Measurements from ENCODE around the gene FNDC3B. TPM values are rescaled to one million over a fixed set of nuclear protein-coding genes. Genes with fewer than 3 reads are reported as not detected.

The FNDC3B gene
- total and polyA plus RNA-seq, 4 donors, result 13.3 to 175 (median 100) TPM

- H3K4me1 ChIP-seq (ENCODE audit: control insufficient read depth in 5 of 5, insufficient read depth in 5 of 5, low read length in 5 of 5), result peaks cover 0 to 42% (median 24%) of the 10 kb centered on the region in 5 donors
- H3K9me3 ChIP-seq (ENCODE audit: control insufficient read depth in 4 of 4, insufficient read depth in 3 of 4, low read length in 3 of 4), result no peaks in the 10 kb centered on the region
- DNase-seq (no peak), ATAC-seq (ENCODE audit: insufficient read depth, low FRiP score) (no peak)
- no peak overlapping the region for H3K27ac ChIP-seq (ENCODE audit: low read depth in 1 of 2, low read length in 1 of 2)
- TF ChIP-seq CTCF (IDR thresholded peaks at IDR 0.05; ENCODE audit: control extremely low read depth, extremely low read depth), result no peak
- peaks cover 0 to 15% (median 5%) of the 10 kb centered on the region in 4 donors for H3K36me3 ChIP-seq (ENCODE audit: control insufficient read depth in 4 of 4, insufficient read depth in 4 of 4, low read length in 4 of 4)
- WGBS, 2 donors, result 80 to 88% methylated on average over 5 of the region's 5 CpGs
- no peaks in the 10 kb centered on the region for H3K27me3 ChIP-seq (ENCODE audit: control insufficient read depth in 3 of 3, insufficient read depth in 3 of 3, low read length in 2 of 3)
- no peak overlapping the region for H3K9ac ChIP-seq (ENCODE audit: insufficient read depth in 1 of 2, low read length in 2 of 2)
- no peak overlapping the region for H3K4me3 ChIP-seq
Measured at GRCh38 chr3:172124271-172124670, 84.9 kb downstream of the FNDC3B start.

- peaks cover 0 to 9% (median 5%) of the 10 kb centered on the region in 4 donors for H3K36me3 ChIP-seq (ENCODE audit: control insufficient read depth in 4 of 4, insufficient read depth in 4 of 4, low read length in 4 of 4)
- peak overlapping the region; percentile 63 to 72 for H3K27ac ChIP-seq (ENCODE audit: low read depth in 1 of 2, low read length in 1 of 2)
- DNase-seq (no peak), ATAC-seq (ENCODE audit: insufficient read depth, low FRiP score) (no peak)
- no peak for TF ChIP-seq CTCF (IDR thresholded peaks at IDR 0.05; ENCODE audit: control extremely low read depth, extremely low read depth)
- H3K4me1 ChIP-seq (ENCODE audit: control insufficient read depth in 5 of 5, insufficient read depth in 5 of 5, low read length in 5 of 5), result peaks cover 0 to 41% (median 23%) of the 10 kb centered on the region in 5 donors
- H3K27me3 ChIP-seq (ENCODE audit: control insufficient read depth in 3 of 3, insufficient read depth in 3 of 3, low read length in 2 of 3), result no peaks in the 10 kb centered on the region
- no peak overlapping the region for H3K4me3 ChIP-seq
- H3K9ac ChIP-seq (ENCODE audit: insufficient read depth in 1 of 2, low read length in 2 of 2), result no peak overlapping the region
- no peaks in the 10 kb centered on the region for H3K9me3 ChIP-seq (ENCODE audit: control insufficient read depth in 4 of 4, insufficient read depth in 3 of 4, low read length in 3 of 4)
- WGBS, 2 donors, result 82 to 90% methylated on average over 6 of the region's 6 CpGs
Measured at GRCh38 chr3:172125053-172125452, 85.7 kb downstream of the FNDC3B start.

GRCh38 chr3:172125963-172126457 is 86.6 kb downstream of the FNDC3B start:
- ATAC-seq (ENCODE audit: insufficient read depth, low FRiP score) (no peak), DNase-seq (peak; percentile 90 to 97 (median 97))
- H3K27ac ChIP-seq (ENCODE audit: low read depth in 1 of 2, low read length in 1 of 2), result peak overlapping the region; percentile 1 to 63
- peak overlapping the region in 1 of 2 donors; percentile 34 for H3K9ac ChIP-seq (ENCODE audit: insufficient read depth in 1 of 2, low read length in 2 of 2)
- peaks cover 0 to 46% (median 25%) of the 10 kb centered on the region in 5 donors for H3K4me1 ChIP-seq (ENCODE audit: control insufficient read depth in 5 of 5, insufficient read depth in 5 of 5, low read length in 5 of 5)
- H3K27me3 ChIP-seq (ENCODE audit: control insufficient read depth in 3 of 3, insufficient read depth in 3 of 3, low read length in 2 of 3), result no peaks in the 10 kb centered on the region
- peaks cover 0 to 9% (median 5%) of the 10 kb centered on the region in 4 donors for H3K36me3 ChIP-seq (ENCODE audit: control insufficient read depth in 4 of 4, insufficient read depth in 4 of 4, low read length in 4 of 4)
- H3K9me3 ChIP-seq (ENCODE audit: control insufficient read depth in 4 of 4, insufficient read depth in 3 of 4, low read length in 3 of 4), result no peaks in the 10 kb centered on the region
- no peak overlapping the region for H3K4me3 ChIP-seq
- WGBS, 2 donors, result 34 to 57% methylated on average over 6 of the region's 6 CpGs
- TF ChIP-seq CTCF (IDR thresholded peaks at IDR 0.05; ENCODE audit: control extremely low read depth, extremely low read depth), result no peak

- H3K4me3 ChIP-seq, result no peak overlapping the region
- H3K4me1 ChIP-seq (ENCODE audit: control insufficient read depth in 5 of 5, insufficient read depth in 5 of 5, low read length in 5 of 5), result peaks cover 0 to 46% (median 25%) of the 10 kb centered on the region in 5 donors
- 57 to 62% methylated on average over 3 of the region's 3 CpGs for WGBS, 2 donors
- peak overlapping the region in 1 of 2 donors; percentile 63 for H3K27ac ChIP-seq (ENCODE audit: low read depth in 1 of 2, low read length in 1 of 2)
- no peaks in the 10 kb centered on the region for H3K27me3 ChIP-seq (ENCODE audit: control insufficient read depth in 3 of 3, insufficient read depth in 3 of 3, low read length in 2 of 3)
- ATAC-seq (ENCODE audit: insufficient read depth, low FRiP score) (no peak), DNase-seq (no peak)
- H3K36me3 ChIP-seq (ENCODE audit: control insufficient read depth in 4 of 4, insufficient read depth in 4 of 4, low read length in 4 of 4), result peaks cover 0 to 7% (median 5%) of the 10 kb centered on the region in 4 donors
- no peak for TF ChIP-seq CTCF (IDR thresholded peaks at IDR 0.05; ENCODE audit: control extremely low read depth, extremely low read depth)
- no peaks in the 10 kb centered on the region for H3K9me3 ChIP-seq (ENCODE audit: control insufficient read depth in 4 of 4, insufficient read depth in 3 of 4, low read length in 3 of 4)
- peak overlapping the region in 1 of 2 donors; percentile 30 for H3K9ac ChIP-seq (ENCODE audit: insufficient read depth in 1 of 2, low read length in 2 of 2)
Measured at GRCh38 chr3:172126741-172127140, 87.4 kb downstream of the FNDC3B start.

All from lung (tissue), 12 donors.